Colonic mucosa (tissue), 4 donors: ENCODE data around the gene AMBRA1. TPM values are rescaled to one million over a fixed set of nuclear protein-coding genes. Genes with fewer than 3 reads are reported as not detected.
A peak's percentile ranks its signal among the peaks of the same experiment; 100 is the strongest.

Source experiments
- DNase-seq: peaks from one replicate; pipeline ENCODE4 v3.0.0-alpha.2; 2020
- H3K27ac ChIP-seq: fragments of 200-600 bp; one replicate; pipeline ENCODE4 v1.8.0; 2021
- H3K27me3 ChIP-seq: fragments of 200-600 bp; one replicate; pipeline ENCODE4 v1.8.0; 2021
- H3K36me3 ChIP-seq: fragments of 200-600 bp; one replicate; pipeline ENCODE4 v1.8.0; 2021
- H3K4me1 ChIP-seq: fragments of 200-600 bp; one replicate; pipeline ENCODE4 v1.8.0; 2021; ENCODE audit warnings: mild to moderate bottlenecking
- H3K4me3 ChIP-seq: fragments of 200-600 bp; one replicate; pipeline ENCODE4 v1.8.0; 2021
- H3K9ac ChIP-seq, 2 donors: one replicate each; pipeline ENCODE4 v1.7.0; 2013; ENCODE audit warnings: control low read depth in 2 of 2, low read depth in 2 of 2, low read length in 2 of 2
- H3K9me3 ChIP-seq: fragments of 200-600 bp; one replicate; pipeline ENCODE4 v1.8.0; 2021
- intact Hi-C: fragments of 100-400 bp; cut with DNase I; formaldehyde crosslinking; loops from one replicate; pipeline ENCODE4 v1.14.1; 2022
- total RNA-seq, 2 donors: library from RNA; stranded (reverse); fragmentation: NEBNext Ultra II Directional in 1 of 2; extraction: Animal tissue kit (Norgen Biotek cat#: 25700) in 1 of 2; gene quantifications; one replicate each; pipeline ENCODE4 v1.2.1, GENCODE V29; 2021
- TF ChIP-seq, protein P1 (sequence below): fragments of 200-600 bp; IDR thresholded peaks from one replicate; pipeline ENCODE4 v1.8.0; 2022; ENCODE audit warnings: antibody characterized with exemption, mild to moderate bottlenecking
- donor health status: healthy.
- donor health status: DM: no; HTN: no; CAD: no.
- donor health status: DM: no; HTN: no; CAD: no.

The AMBRA1 gene
- total RNA-seq, 2 donors from 2014 or later, result 32.7 to 33.8 TPM

DNA sequence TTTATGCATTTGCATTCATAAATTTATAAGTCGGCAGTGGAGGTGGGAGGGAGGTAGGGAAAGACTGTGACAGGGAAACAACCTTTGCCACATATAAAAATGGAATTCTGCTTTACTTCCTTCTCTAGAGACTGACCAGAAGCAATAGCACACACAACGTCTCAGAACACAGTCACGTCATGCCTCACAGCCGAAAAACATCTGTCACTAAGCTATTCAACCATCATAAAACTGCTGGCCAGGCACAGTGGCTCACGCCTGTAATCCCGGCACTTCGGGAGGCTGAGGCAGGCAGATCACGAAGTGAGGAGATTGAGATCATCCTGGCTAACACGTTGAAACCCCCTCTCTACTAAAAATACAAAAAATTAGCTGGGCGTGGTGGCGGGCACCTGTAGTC is 101.3 kb downstream of the AMBRA1 start:
- Histone ChIP-seq H3K27me3 (no peaks in the 10 kb centered on the region), H3K9me3 (no peaks in the 10 kb centered on the region), H3K27ac (peak overlapping the region; percentile 84), H3K9ac (peak overlapping the region in 1 of 2 donors; percentile 76), H3K36me3 (no peaks in the 10 kb centered on the region), H3K4me1 (peaks cover 17% of the 10 kb centered on the region), H3K4me3 (no peak overlapping the region)
- TF ChIP-seq, protein P1, sequence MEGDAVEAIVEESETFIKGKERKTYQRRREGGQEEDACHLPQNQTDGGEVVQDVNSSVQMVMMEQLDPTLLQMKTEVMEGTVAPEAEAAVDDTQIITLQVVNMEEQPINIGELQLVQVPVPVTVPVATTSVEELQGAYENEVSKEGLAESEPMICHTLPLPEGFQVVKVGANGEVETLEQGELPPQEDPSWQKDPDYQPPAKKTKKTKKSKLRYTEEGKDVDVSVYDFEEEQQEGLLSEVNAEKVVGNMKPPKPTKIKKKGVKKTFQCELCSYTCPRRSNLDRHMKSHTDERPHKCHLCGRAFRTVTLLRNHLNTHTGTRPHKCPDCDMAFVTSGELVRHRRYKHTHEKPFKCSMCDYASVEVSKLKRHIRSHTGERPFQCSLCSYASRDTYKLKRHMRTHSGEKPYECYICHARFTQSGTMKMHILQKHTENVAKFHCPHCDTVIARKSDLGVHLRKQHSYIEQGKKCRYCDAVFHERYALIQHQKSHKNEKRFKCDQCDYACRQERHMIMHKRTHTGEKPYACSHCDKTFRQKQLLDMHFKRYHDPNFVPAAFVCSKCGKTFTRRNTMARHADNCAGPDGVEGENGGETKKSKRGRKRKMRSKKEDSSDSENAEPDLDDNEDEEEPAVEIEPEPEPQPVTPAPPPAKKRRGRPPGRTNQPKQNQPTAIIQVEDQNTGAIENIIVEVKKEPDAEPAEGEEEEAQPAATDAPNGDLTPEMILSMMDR, result no peak
- intact Hi-C loops, result loop anchor here (5.0 kb wide), 1 partner anchor 35 kb away; no protein-coding TSS in a partner anchor
- DNase-seq, result peak; percentile 76

DNA sequence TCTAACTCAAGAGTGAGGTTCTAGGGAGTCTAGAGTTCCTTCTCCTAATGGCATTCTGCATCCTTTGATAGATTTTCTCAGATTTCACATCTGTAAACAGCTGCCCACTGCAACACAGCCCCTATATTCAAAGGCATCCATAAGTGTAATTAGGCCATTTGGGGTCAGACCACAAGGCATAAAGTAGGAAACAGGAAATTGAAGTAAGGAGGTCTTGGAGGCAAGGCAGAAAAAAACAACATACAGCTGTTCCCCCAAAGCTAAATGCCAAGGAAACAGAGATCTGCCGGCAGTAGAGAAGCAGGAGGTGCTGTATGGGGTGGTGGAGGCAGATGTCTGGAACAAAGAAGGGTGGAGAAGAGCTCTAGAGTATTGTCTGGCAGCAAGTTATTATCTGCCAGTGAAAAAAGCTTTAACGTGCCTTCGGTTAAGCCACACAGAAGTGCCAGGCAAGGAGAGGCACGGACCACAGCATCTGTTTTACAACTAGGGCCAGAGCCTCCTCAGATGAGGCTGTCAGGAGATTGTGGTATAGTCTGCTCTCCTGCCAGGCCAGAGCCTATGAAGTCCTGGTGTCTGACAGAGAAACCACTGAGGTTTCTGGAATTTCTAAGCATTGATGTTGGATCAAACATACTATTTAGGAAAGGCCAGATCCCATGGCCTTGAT is 102.0 kb downstream of the AMBRA1 start:
- intact Hi-C loops, result loop anchor here (5.0 kb wide), 1 partner anchor 36 kb away; no protein-coding TSS in a partner anchor
- H3K27ac ChIP-seq, result peak overlapping the region; percentile 84

GRCh38 chr11:46490666-46491065 is 103.2 kb downstream of the AMBRA1 start:
- peak overlapping the region; percentile 84 for H3K27ac ChIP-seq
- intact Hi-C loops, result loop anchor here (5.0 kb wide), 1 partner anchor 37 kb away; no protein-coding TSS in a partner anchor
- peaks cover 17% of the 10 kb centered on the region for H3K4me1 ChIP-seq
- H3K27me3 ChIP-seq, result no peaks in the 10 kb centered on the region
- no peaks in the 10 kb centered on the region for H3K9me3 ChIP-seq
- no peak overlapping the region for H3K9ac ChIP-seq
- H3K36me3 ChIP-seq, result no peaks in the 10 kb centered on the region
- TF ChIP-seq, protein P1, result no peak
- DNase-seq, result no peak
- no peak overlapping the region for H3K4me3 ChIP-seq

More for the DNA sequence above, 102.0 kb downstream of the AMBRA1 start:
- peaks cover 17% of the 10 kb centered on the region for H3K4me1 ChIP-seq
- peak overlapping the region in 1 of 2 donors; percentile 76 for H3K9ac ChIP-seq
- no peaks in the 10 kb centered on the region for H3K27me3 ChIP-seq
- DNase-seq, result no peak
- no peaks in the 10 kb centered on the region for H3K9me3 ChIP-seq
- no peak overlapping the region for H3K4me3 ChIP-seq
- no peaks in the 10 kb centered on the region for H3K36me3 ChIP-seq
- TF ChIP-seq, protein P1, result no peak

DNA sequence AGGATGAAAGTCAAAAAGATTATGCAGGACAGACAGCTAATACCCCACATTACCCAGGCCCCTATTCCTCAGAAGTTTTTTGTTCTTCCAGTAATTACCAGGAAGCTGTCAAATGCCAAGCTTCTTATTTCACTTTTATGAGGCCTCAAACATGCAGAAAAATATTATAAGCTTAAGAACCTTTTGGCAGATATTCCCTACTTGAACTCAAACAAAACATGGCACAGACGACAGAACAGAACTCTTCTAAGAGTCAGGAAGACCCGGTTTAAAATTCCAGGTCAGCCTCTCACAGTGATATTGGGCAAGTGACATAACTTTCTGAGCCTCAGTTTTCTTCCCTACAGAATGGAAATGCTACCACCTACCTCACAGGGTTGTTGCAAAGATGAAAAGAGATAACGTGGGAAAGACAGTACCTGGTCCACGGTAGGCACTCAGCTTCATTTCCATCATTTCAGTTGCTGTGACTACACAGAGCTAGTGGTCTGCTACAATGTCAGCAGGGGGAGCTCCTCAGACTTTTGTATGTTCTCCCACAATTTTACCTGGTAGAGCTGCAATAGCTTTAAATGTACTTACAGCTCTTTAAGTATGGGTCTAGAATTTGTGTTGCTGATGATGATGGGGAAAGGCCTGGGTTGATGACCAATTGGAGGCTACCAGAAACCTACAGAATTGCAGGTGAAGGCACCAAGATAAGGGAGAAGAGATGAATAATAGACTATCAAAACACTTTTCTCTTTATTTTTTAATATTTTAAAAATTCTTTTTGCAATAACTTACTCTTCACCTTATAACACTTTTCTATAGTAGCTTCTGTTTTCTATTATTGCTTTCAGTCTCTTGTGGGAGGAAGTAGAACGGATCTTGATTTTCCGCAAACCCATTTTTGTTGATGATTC is 103.9 kb downstream of the AMBRA1 start:
- DNase-seq, result peak; percentile 40
- TF ChIP-seq, protein P1, result peak; percentile 39
- no peak overlapping the region for H3K27ac ChIP-seq
- no peak overlapping the region for H3K9ac ChIP-seq
- intact Hi-C loops, result loop anchor here (5.0 kb wide), 2 partner anchors 37 to 47 kb away; no protein-coding TSS in a partner anchor
- H3K4me3 ChIP-seq, result no peak overlapping the region
- H3K9me3 ChIP-seq, result no peaks in the 10 kb centered on the region
- no peaks in the 10 kb centered on the region for H3K36me3 ChIP-seq
- peaks cover 17% of the 10 kb centered on the region for H3K4me1 ChIP-seq
- no peaks in the 10 kb centered on the region for H3K27me3 ChIP-seq

GRCh38 chr11:46485856-46486443 is 107.9 kb downstream of the AMBRA1 start:
- DNase-seq, result no peak

More at GRCh38 chr11:46485856-46486443, 107.9 kb downstream of the AMBRA1 start:
- Histone ChIP-seq H3K9me3 (no peaks in the 10 kb centered on the region), H3K27me3 (no peaks in the 10 kb centered on the region), H3K36me3 (no peaks in the 10 kb centered on the region), H3K9ac (no peak overlapping the region), H3K4me3 (no peak overlapping the region), H3K27ac (no peak overlapping the region), H3K4me1 (no peaks in the 10 kb centered on the region)
- intact Hi-C loops, result loop anchor here (5.0 kb wide), 1 partner anchor 51 kb away; no protein-coding TSS in a partner anchor
- TF ChIP-seq, protein P1, result no peak
